MM.1S (cell line): ENCODE results near the gene LINC01488.

ENCODE experiments used
- DNase-seq: peaks from one replicate; pipeline ENCODE4 v3.0.0-alpha.2; 2015
- H2AFZ ChIP-seq: fragments of 300-600 bp; sonication (generic); 2 replicates; pipeline ENCODE4 v1.6.0; 2016; ENCODE audit warnings: antibody characterized with exemption, low read length
- H3F3A ChIP-seq: fragments of 300-600 bp; sonication (generic); 2 replicates; pipeline ENCODE4 v1.6.1; 2016; ENCODE audit warnings: mild to moderate bottlenecking, antibody characterized with exemption, low read length, moderate library complexity, mixed read lengths; ENCODE audit not compliant: insufficient read depth
- H3K27ac ChIP-seq: fragments of 300-600 bp; sonication (generic); 2 replicates; pipeline ENCODE4 v1.5.1; 2016; ENCODE audit warnings: mild to moderate bottlenecking, low read length
- H3K27me3 ChIP-seq: fragments of 300-600 bp; sonication (generic); replicated peaks from 2 replicates; pipeline ENCODE4 v1.6.0; 2016; ENCODE audit warnings: low read length; ENCODE audit not compliant: insufficient read depth
- H3K36me3 ChIP-seq: fragments of 300-600 bp; sonication (generic); replicated peaks from 2 replicates; pipeline ENCODE4 v1.6.1; 2016; ENCODE audit warnings: mild to moderate bottlenecking, low read length, mixed read lengths; ENCODE audit not compliant: insufficient read depth
- H3K4me1 ChIP-seq: fragments of 300-600 bp; sonication (generic); 2 replicates; pipeline ENCODE4 v1.6.1; 2016; ENCODE audit warnings: low read length, mixed read lengths
- H3K4me2 ChIP-seq: fragments of 300-600 bp; sonication (generic); 2 replicates; pipeline ENCODE4 v1.6.0; 2016; ENCODE audit warnings: low read depth, low read length
- H3K4me3 ChIP-seq: fragments of 300-600 bp; sonication (generic); 2 replicates; pipeline ENCODE4 v1.5.1; 2016; ENCODE audit warnings: low read length, mixed read lengths
- H3K79me2 ChIP-seq: fragments of 300-600 bp; sonication (generic); 2 replicates; pipeline ENCODE4 v1.6.1; 2016; ENCODE audit warnings: mixed run types, low read length, mixed read lengths
- H3K9ac ChIP-seq: fragments of 300-600 bp; sonication (generic); 2 replicates; pipeline ENCODE4 v1.6.1; 2016; ENCODE audit warnings: low read length, mixed read lengths
- H3K9me2 ChIP-seq: fragments of 300-600 bp; sonication (generic); replicated peaks from 2 replicates; pipeline ENCODE4 v1.6.1; 2016; ENCODE audit warnings: mild to moderate bottlenecking, low read length, mixed read lengths; ENCODE audit not compliant: insufficient read depth
- H3K9me3 ChIP-seq: fragments of 300-600 bp; sonication (generic); replicated peaks from 2 replicates; pipeline ENCODE4 v1.6.1; 2016; ENCODE audit warnings: mild to moderate bottlenecking, low read length, mixed read lengths; ENCODE audit not compliant: insufficient read depth
- H4K20me1 ChIP-seq: fragments of 300-600 bp; sonication (generic); 2 replicates; pipeline ENCODE4 v1.6.1; 2016; ENCODE audit warnings: mild to moderate bottlenecking, low read length, moderate library complexity, mixed read lengths; ENCODE audit not compliant: insufficient read depth
- EZH2 ChIP-seq: fragments of 300-600 bp; sonication (generic); optimal IDR thresholded peaks from 2 replicates; pipeline ENCODE3; 2017; ENCODE audit warnings: low read depth, mild to moderate bottlenecking, antibody characterized with exemption, low read length, mixed read lengths
- EZH2phosphoT487 ChIP-seq: fragments of 300-600 bp; sonication (generic); IDR thresholded peaks from 2 replicates; pipeline ENCODE4 v1.6.1; 2018; ENCODE audit warnings: antibody characterized with exemption, low read length
- TF ChIP-seq, protein P1 (sequence below): fragments of 300-600 bp; sonication (generic); IDR thresholded peaks from 2 replicates; pipeline ENCODE4 v1.5.1; 2016; ENCODE audit warnings: antibody characterized with exemption, low read length, mixed read lengths

Gene LINC01488

DNA sequence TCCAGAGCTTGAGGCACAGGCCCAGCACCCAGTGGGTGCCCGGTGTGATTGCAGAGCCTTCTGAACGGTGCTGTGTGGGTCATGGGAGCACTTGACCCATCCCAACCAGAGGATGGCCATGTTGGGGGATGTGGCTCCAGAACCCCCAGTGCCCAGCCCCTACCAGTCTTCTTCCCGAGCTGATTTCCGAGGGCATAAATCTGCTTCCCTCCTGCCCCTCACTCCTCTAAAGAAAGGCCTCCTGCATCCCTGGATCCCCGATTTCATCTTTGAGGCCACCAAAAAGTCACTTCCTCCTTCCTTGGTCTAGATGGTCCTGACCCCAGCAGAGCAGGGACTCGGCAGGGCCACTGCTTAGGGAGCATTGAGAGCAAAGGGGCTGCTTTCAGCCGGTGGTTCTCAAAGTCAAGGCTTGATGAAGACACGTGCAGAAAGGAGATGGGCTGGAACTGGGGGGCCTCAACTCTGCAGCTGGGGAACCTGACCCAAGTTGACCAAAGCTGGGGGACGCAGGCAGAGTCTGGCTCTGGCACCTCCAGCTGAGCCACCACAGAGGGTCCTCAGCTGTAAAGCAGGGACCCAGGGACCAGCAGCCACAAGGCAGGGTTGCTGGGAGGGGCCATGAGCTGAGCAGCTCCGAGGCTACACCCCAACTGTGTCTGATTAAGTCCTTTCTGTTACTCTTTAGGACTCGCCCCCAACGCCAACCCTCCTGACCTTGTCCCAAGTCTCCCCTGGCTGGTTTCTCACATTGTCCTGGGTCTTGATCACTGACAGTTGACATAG lies 56.6 kb downstream of the LINC01488 start:
- H3K79me2 ChIP-seq = no peaks in the 10 kb centered on the region
- no peaks in the 10 kb centered on the region for H3K9me3 ChIP-seq
- H3K9me2 ChIP-seq = no peaks in the 10 kb centered on the region
- H3K4me3 ChIP-seq = no peak overlapping the region
- H3K9ac ChIP-seq = no peak overlapping the region
- no peak overlapping the region for H2AFZ ChIP-seq
- no peaks in the 10 kb centered on the region for H4K20me1 ChIP-seq
- TF ChIP-seq EZH2phosphoT487 (no peak), EZH2 (no peak)
- TF ChIP-seq, protein P1, sequence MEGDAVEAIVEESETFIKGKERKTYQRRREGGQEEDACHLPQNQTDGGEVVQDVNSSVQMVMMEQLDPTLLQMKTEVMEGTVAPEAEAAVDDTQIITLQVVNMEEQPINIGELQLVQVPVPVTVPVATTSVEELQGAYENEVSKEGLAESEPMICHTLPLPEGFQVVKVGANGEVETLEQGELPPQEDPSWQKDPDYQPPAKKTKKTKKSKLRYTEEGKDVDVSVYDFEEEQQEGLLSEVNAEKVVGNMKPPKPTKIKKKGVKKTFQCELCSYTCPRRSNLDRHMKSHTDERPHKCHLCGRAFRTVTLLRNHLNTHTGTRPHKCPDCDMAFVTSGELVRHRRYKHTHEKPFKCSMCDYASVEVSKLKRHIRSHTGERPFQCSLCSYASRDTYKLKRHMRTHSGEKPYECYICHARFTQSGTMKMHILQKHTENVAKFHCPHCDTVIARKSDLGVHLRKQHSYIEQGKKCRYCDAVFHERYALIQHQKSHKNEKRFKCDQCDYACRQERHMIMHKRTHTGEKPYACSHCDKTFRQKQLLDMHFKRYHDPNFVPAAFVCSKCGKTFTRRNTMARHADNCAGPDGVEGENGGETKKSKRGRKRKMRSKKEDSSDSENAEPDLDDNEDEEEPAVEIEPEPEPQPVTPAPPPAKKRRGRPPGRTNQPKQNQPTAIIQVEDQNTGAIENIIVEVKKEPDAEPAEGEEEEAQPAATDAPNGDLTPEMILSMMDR = no peak
- H3K4me1 ChIP-seq = no peaks in the 10 kb centered on the region
- no peak for DNase-seq
- H3F3A ChIP-seq = no peaks in the 10 kb centered on the region
- no peak overlapping the region for H3K27ac ChIP-seq
- H3K36me3 ChIP-seq = no peaks in the 10 kb centered on the region
- peaks cover 46% of the 10 kb centered on the region for H3K27me3 ChIP-seq
- H3K4me2 ChIP-seq = no peak overlapping the region

DNA sequence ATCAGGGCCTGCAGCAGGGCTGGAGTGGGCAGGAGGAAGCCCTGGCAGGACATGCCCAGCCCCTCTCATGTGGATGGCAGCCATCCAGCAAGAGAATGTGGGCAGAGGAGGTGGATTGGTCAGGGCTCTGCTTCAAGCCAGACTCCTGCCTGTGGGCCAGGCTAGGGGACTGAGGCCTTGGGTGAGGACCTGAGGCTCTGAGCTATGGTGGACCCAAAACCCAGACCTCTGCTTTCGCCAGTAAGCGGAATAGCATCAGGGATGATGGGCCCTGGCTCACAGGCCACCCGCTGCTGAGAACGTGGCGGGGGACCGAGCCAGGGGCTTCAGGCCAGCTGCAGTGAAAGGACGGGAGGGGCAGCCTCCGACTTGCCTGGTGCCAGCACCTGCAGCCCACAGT lies 57.4 kb downstream of the LINC01488 start:
- no peak for DNase-seq
- H3K4me3 ChIP-seq = no peak overlapping the region
- H3K9me2 ChIP-seq = no peaks in the 10 kb centered on the region
- no peaks in the 10 kb centered on the region for H3K4me1 ChIP-seq
- H3K4me2 ChIP-seq = no peak overlapping the region
- TF ChIP-seq EZH2phosphoT487 = no peak
- TF ChIP-seq, protein P1 = no peak
- TF ChIP-seq EZH2 = no peak
- H3K9me3 ChIP-seq = no peaks in the 10 kb centered on the region
- H3F3A ChIP-seq = no peaks in the 10 kb centered on the region
- H3K27ac ChIP-seq = no peak overlapping the region
- no peak overlapping the region for H2AFZ ChIP-seq
- H4K20me1 ChIP-seq = no peaks in the 10 kb centered on the region
- H3K9ac ChIP-seq = no peak overlapping the region
- no peaks in the 10 kb centered on the region for H3K36me3 ChIP-seq
- no peaks in the 10 kb centered on the region for H3K79me2 ChIP-seq
- peaks cover 50% of the 10 kb centered on the region for H3K27me3 ChIP-seq

DNA sequence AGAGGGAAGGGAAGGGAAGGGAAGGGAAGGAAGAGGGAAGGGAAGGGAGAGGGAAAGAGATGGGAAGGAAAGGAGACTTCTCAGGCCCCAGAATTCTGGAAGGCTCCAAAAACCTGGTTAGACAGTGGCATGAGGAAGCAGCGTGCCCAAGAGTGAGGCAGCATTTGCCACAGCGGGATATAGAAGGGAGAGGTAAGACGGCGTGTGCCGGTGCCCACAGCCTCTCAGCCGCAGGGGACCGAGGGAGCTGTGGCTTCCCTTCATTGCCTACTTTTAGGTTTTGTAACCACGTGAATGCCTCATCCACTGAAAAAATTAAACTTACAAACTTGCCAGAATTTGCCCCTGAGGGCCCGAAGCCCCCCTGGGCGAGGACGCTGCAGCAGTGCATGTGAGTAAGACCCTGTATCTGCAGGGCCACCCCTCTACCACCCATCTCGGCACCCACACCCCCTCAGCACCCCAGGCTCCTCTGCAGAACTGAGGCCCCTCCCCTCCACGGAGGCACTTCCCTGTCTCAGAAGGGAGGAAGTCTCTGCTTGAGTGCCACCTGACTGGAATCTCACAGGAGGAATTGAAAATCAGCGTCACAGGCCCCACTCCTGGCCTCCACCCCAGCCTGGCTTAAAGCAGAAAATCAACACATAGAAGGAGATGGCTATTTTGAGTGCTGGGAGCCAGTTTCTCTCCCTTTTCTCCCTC lies 58.1 kb downstream of the LINC01488 start:
- Histone ChIP-seq H3K27me3 (peaks cover 45% of the 10 kb centered on the region), H3F3A (no peaks in the 10 kb centered on the region), H3K79me2 (no peaks in the 10 kb centered on the region), H3K9me2 (no peaks in the 10 kb centered on the region), H3K9ac (no peak overlapping the region), H2AFZ (no peak overlapping the region), H3K4me1 (no peaks in the 10 kb centered on the region), H3K4me3 (no peak overlapping the region), H3K36me3 (no peaks in the 10 kb centered on the region), H3K4me2 (no peak overlapping the region), H3K9me3 (no peaks in the 10 kb centered on the region), H3K27ac (no peak overlapping the region), H4K20me1 (no peaks in the 10 kb centered on the region)
- TF ChIP-seq, protein P1 = no peak
- no peak for TF ChIP-seq EZH2phosphoT487
- no peak for TF ChIP-seq EZH2
- no peak for DNase-seq
